GM12878 (cell line): Measurements from ENCODE around the gene RFC4. TPM values are rescaled to one million over a fixed set of nuclear protein-coding genes. Genes with fewer than 3 reads are reported as not detected.

Source experiments
- BHLHE40 ChIP-seq, 2 experiments: fragments of 450-650 bp in 1 of 2; IDR thresholded peaks; 2 replicates each; pipeline ENCODE4 v1.6.1; 2011 to 2017; ENCODE audit warnings: low read depth in 2 of 2, borderline replicate concordance in 1 of 2, improper control_type of control experiment in 1 of 2, low read length in 1 of 2, mild to moderate bottlenecking in 1 of 2
- CHD2 ChIP-seq: IDR thresholded peaks from 2 replicates; pipeline ENCODE4 v1.6.1; 2011; ENCODE audit warnings: low read depth, low read length, improper control_type of control experiment, borderline replicate concordance
- HDAC6 ChIP-seq: fragments of 200-600 bp; sonication (generic); IDR thresholded peaks from one replicate; pipeline ENCODE4 v1.8.0; 2017; ENCODE audit warnings: antibody characterized with exemption; ENCODE audit not compliant: unreplicated experiment
- IRF4 ChIP-seq: IDR thresholded peaks from 2 replicates; pipeline ENCODE4 v1.6.1; 2011; ENCODE audit warnings: low read depth, low read length
- JUND ChIP-seq: IDR thresholded peaks from 2 replicates; pipeline ENCODE4 v1.6.1; 2012; ENCODE audit warnings: low read depth, mild to moderate bottlenecking, low read length, improper control_type of control experiment, moderate library complexity
- NR2C1 ChIP-seq: fragments of 450-650 bp; IDR thresholded peaks from 2 replicates; pipeline ENCODE4 v1.6.1; 2017; ENCODE audit warnings: antibody characterized with exemption, mild to moderate bottlenecking, moderate library complexity
- POLR2A ChIP-seq: IDR thresholded peaks from 2 replicates; pipeline ENCODE4 v1.6.1; 2011; ENCODE audit warnings: low read depth, mild to moderate bottlenecking, low read length
- POLR2AphosphoS5 ChIP-seq: IDR thresholded peaks from 2 replicates; pipeline ENCODE4 v1.6.1; 2011; ENCODE audit warnings: mild to moderate bottlenecking, low read length, inconsistent platforms
- RB1 ChIP-seq: fragments of 450-650 bp; formaldehyde crosslinking; IDR thresholded peaks from 2 replicates; pipeline ENCODE4 v1.6.1; 2017; ENCODE audit warnings: mild to moderate bottlenecking, borderline replicate concordance
- RELA ChIP-seq: fragments of 450-650 bp; IDR thresholded peaks from 2 replicates; pipeline ENCODE4 v1.8.0; 2014; ENCODE audit warnings: borderline replicate concordance; ENCODE audit not compliant: partially characterized antibody
- SIN3A ChIP-seq: IDR thresholded peaks from 2 replicates; pipeline ENCODE4 v1.6.1; 2012; ENCODE audit warnings: low read depth, low read length, improper control_type of control experiment
- SMAD5 ChIP-seq: IDR thresholded peaks from 2 replicates; pipeline ENCODE4 v1.6.1; 2016; ENCODE audit warnings: antibody characterized with exemption, low read depth
- SMARCA5 ChIP-seq: fragments of 450-650 bp; IDR thresholded peaks from 2 replicates; pipeline ENCODE4 v1.6.1; 2017; ENCODE audit warnings: mild to moderate bottlenecking
- SPI1 ChIP-seq: IDR thresholded peaks from 2 replicates; pipeline ENCODE4 v1.6.1; 2011; ENCODE audit warnings: low read depth, mild to moderate bottlenecking, low read length, moderate library complexity, borderline replicate concordance; ENCODE audit not compliant: insufficient read depth
- ZBED1 ChIP-seq: IDR thresholded peaks from 2 replicates; pipeline ENCODE4 v1.6.1; 2016; ENCODE audit warnings: borderline replicate concordance
- polyA plus RNA-seq, 11 experiments: library from polyadenylated mRNA; depleted of rRNA in 4 of 11; unstranded in 6 of 11; stranded (reverse) in 5 of 11; fragments of >200 nt; fragmentation: Nextera tagmentation in 4 of 11; fragmentation: Illumina TruSeq in 1 of 11; extraction: Ambion mirVana in 4 of 11; extraction: Trizol in 1 of 11; gene quantifications; 1 replicate in 1 of 11; 2 replicates in 10 of 11; pipeline versions ENCODE4 v1.2.1 to v1.2.3, GENCODE V29; 2011 to 2016; ENCODE audit warnings: inconsistent platforms in 2 of 11, missing spikeins in 2 of 11, low read depth in 1 of 11
- total RNA-seq, 4 experiments: library from RNA; depleted of rRNA in 3 of 4; stranded (reverse); fragments of >200 nt in 3 of 4; fragmentation: Illumina TruSeq in 1 of 4; extraction: Trizol in 1 of 4; gene quantifications; 2 replicates each; pipeline versions ENCODE4 v1.2.1 to v1.2.3, GENCODE V29; 2013 to 2021
- TF ChIP-seq, protein P1 (sequence below): IDR thresholded peaks from 2 replicates; pipeline ENCODE4 v1.6.1; 2012; ENCODE audit warnings: low read length, inconsistent platforms
- TF ChIP-seq, protein P2 (sequence below): IDR thresholded peaks from 2 replicates; pipeline ENCODE4 v1.6.1; 2012; ENCODE audit warnings: low read depth, low read length, improper control_type of control experiment
- TF ChIP-seq, protein P3 (sequence below): fragments of 450-650 bp; IDR thresholded peaks from 2 replicates; pipeline ENCODE4 v1.6.1; 2016; ENCODE audit warnings: mild to moderate bottlenecking
- TF ChIP-seq, protein P4 (sequence below): fragments of 450-650 bp; IDR thresholded peaks from 2 replicates; pipeline ENCODE4 v1.6.1; 2017; ENCODE audit warnings: mild to moderate bottlenecking, low read depth, inconsistent platforms; ENCODE audit not compliant: poor library complexity, severe bottlenecking
- TF ChIP-seq, protein P5 (sequence below), 3 experiments: IDR thresholded peaks in 2 of 3; conservative IDR thresholded peaks in 1 of 3; 2 replicates each; pipeline ENCODE4 v1.5.1; 2011; ENCODE audit warnings: low read depth in 3 of 3, low read length in 3 of 3, mild to moderate bottlenecking in 3 of 3, control low read depth in 2 of 3, moderate library complexity in 2 of 3, inconsistent platforms in 1 of 3, mixed read lengths in 1 of 3; ENCODE audit not compliant: control insufficient read depth in 2 of 3, insufficient read depth in 1 of 3; ENCODE audit errors: extremely low read depth in 1 of 3
- TF ChIP-seq, protein P6 (sequence below): IDR thresholded peaks from 2 replicates; pipeline ENCODE4 v1.6.1; 2011; ENCODE audit warnings: borderline replicate concordance, low read depth, mild to moderate bottlenecking, moderate library complexity, mixed read lengths, low read length; ENCODE audit not compliant: insufficient read depth; ENCODE audit errors: extremely low read length

RFC4 gene
- total and polyA plus RNA-seq, 10 of the 15 experiments (the other 5 are each of a cell fraction or from before 2014, with no cell fraction given): 49.1 to 144 (median 112) TPM

DNA sequence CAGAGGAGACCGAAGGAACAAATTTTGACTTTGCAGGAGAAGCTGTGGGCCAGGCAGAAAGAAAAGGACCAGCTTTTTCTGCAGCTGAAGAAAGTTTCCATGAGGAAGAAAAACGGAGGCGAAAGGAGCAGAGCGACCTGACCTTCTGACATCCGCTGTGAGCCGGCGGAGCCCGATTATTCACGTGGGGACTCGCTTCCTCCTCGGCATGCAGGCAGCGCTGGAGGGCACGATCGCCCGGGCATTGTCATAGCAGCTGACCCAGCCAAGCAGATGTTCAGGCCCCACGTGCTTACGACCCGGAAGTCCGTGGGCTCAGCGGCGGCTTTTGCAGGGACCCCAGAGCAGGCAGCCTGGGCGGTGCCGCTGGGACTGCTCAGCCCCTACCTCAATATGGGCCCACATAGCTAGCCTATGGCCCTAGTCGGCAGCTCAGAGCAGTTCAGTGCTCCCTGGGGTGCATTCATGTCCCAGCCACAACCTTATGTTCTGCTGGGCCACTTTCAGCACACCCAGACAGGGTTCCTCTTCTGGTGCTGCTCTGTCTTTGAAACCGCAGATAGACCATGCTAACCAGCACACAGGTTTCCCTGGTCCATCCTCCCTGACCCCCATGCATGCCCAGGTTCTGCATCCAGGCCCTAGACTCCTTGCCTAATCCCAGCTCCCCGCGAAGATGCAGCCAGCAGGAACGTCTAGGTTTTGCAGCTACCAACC lies 33.4 kb downstream of the RFC4 start (continued):
- TF ChIP-seq IRF4 (no peak), NR2C1 (no peak), SPI1 (peak; percentile 35; the same call in 1 of the 2 replicates), HDAC6 (no peak), RB1 (no peak), JUND (no peak), RELA (no peak), POLR2AphosphoS5 (0 out of 2 replicates have a peak, but pooled peaks have one; percentile 45), POLR2A (peak; percentile 30; the same call in 1 of the 2 replicates), SMARCA5 (no peak), SMAD5 (no peak), CHD2 (no peak), ZBED1 (no peak), BHLHE40 (IDR thresholded peaks at IDR 0.05; ENCODE audit: borderline replicate concordance in 1 of 2, low read depth in 2 of 2, low read length in 1 of 2) (peak; percentile 72 to 84), SIN3A (no peak)
- TF ChIP-seq, protein P1, sequence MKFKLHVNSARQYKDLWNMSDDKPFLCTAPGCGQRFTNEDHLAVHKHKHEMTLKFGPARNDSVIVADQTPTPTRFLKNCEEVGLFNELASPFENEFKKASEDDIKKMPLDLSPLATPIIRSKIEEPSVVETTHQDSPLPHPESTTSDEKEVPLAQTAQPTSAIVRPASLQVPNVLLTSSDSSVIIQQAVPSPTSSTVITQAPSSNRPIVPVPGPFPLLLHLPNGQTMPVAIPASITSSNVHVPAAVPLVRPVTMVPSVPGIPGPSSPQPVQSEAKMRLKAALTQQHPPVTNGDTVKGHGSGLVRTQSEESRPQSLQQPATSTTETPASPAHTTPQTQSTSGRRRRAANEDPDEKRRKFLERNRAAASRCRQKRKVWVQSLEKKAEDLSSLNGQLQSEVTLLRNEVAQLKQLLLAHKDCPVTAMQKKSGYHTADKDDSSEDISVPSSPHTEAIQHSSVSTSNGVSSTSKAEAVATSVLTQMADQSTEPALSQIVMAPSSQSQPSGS: no peak
- TF ChIP-seq, protein P2, sequence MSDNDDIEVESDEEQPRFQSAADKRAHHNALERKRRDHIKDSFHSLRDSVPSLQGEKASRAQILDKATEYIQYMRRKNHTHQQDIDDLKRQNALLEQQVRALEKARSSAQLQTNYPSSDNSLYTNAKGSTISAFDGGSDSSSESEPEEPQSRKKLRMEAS: peak; percentile 77
- TF ChIP-seq, protein P3, sequence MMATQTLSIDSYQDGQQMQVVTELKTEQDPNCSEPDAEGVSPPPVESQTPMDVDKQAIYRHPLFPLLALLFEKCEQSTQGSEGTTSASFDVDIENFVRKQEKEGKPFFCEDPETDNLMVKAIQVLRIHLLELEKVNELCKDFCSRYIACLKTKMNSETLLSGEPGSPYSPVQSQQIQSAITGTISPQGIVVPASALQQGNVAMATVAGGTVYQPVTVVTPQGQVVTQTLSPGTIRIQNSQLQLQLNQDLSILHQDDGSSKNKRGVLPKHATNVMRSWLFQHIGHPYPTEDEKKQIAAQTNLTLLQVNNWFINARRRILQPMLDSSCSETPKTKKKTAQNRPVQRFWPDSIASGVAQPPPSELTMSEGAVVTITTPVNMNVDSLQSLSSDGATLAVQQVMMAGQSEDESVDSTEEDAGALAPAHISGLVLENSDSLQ: no peak
- TF ChIP-seq, protein P4, sequence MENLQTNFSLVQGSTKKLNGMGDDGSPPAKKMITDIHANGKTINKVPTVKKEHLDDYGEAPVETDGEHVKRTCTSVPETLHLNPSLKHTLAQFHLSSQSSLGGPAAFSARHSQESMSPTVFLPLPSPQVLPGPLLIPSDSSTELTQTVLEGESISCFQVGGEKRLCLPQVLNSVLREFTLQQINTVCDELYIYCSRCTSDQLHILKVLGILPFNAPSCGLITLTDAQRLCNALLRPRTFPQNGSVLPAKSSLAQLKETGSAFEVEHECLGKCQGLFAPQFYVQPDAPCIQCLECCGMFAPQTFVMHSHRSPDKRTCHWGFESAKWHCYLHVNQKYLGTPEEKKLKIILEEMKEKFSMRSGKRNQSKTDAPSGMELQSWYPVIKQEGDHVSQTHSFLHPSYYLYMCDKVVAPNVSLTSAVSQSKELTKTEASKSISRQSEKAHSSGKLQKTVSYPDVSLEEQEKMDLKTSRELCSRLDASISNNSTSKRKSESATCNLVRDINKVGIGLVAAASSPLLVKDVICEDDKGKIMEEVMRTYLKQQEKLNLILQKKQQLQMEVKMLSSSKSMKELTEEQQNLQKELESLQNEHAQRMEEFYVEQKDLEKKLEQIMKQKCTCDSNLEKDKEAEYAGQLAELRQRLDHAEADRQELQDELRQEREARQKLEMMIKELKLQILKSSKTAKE: no peak
- TF ChIP-seq, protein P5, sequence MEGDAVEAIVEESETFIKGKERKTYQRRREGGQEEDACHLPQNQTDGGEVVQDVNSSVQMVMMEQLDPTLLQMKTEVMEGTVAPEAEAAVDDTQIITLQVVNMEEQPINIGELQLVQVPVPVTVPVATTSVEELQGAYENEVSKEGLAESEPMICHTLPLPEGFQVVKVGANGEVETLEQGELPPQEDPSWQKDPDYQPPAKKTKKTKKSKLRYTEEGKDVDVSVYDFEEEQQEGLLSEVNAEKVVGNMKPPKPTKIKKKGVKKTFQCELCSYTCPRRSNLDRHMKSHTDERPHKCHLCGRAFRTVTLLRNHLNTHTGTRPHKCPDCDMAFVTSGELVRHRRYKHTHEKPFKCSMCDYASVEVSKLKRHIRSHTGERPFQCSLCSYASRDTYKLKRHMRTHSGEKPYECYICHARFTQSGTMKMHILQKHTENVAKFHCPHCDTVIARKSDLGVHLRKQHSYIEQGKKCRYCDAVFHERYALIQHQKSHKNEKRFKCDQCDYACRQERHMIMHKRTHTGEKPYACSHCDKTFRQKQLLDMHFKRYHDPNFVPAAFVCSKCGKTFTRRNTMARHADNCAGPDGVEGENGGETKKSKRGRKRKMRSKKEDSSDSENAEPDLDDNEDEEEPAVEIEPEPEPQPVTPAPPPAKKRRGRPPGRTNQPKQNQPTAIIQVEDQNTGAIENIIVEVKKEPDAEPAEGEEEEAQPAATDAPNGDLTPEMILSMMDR (IDR thresholded peaks at IDR 0.05 in 2 of 3, conservative IDR thresholded peaks at IDR 0.05 in 1 of 3; ENCODE audit: control insufficient read depth in 2 of 3, extremely low read depth in 1 of 3, insufficient read depth in 1 of 3, low read depth in 3 of 3, low read length in 3 of 3): no peak
- TF ChIP-seq, protein P6, sequence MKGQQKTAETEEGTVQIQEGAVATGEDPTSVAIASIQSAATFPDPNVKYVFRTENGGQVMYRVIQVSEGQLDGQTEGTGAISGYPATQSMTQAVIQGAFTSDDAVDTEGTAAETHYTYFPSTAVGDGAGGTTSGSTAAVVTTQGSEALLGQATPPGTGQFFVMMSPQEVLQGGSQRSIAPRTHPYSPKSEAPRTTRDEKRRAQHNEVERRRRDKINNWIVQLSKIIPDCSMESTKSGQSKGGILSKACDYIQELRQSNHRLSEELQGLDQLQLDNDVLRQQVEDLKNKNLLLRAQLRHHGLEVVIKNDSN: peak; percentile 51
